Upper lobe of right lung (tissue), 1 donor: ENCODE results near the gene APBA2. TPM values are rescaled to one million over a fixed set of nuclear protein-coding genes. Genes with fewer than 3 reads are reported as not detected.
A peak's percentile ranks its signal among the peaks of the same experiment; 100 is the strongest.

Source experiments
- ATAC-seq: fragments of 200-7000 bp; cut with Tn5 transposase; one replicate; pipeline ENCODE4 v1.9.1; 2020; ENCODE audit warnings: mild to moderate bottlenecking, moderate library complexity
- DNase-seq: peaks from one replicate; pipeline ENCODE4 v3.0.0-alpha.2; 2020
- H3K27ac ChIP-seq: fragments of 200-600 bp; one replicate; pipeline ENCODE4 v1.8.0; 2022
- H3K27me3 ChIP-seq: fragments of 200-600 bp; one replicate; pipeline ENCODE4 v1.8.0; 2022; ENCODE audit warnings: mild to moderate bottlenecking
- H3K36me3 ChIP-seq: fragments of 200-600 bp; one replicate; pipeline ENCODE4 v1.8.0; 2022
- H3K4me1 ChIP-seq: fragments of 200-600 bp; one replicate; pipeline ENCODE4 v1.8.0; 2022
- H3K4me3 ChIP-seq: fragments of 200-600 bp; one replicate; pipeline ENCODE4 v1.8.0; 2022; ENCODE audit warnings: mild to moderate bottlenecking
- H3K9me3 ChIP-seq: fragments of 200-600 bp; one replicate; pipeline ENCODE4 v1.8.0; 2022
- intact Hi-C: fragments of 100-400 bp; cut with DNase I; formaldehyde crosslinking; loops from one replicate; pipeline ENCODE4 v1.11.0; 2022
- total RNA-seq: library from RNA; stranded (reverse); fragmentation: NEBNext Ultra II Directional; extraction: Animal tissue kit (Norgen Biotek cat#: 25700); gene quantifications from one replicate; pipeline ENCODE4 v1.2.1, GENCODE V29; 2021
- TF ChIP-seq, protein P1 (sequence below): fragments of 200-600 bp; IDR thresholded peaks from one replicate; pipeline ENCODE4 v1.8.0; 2022; ENCODE audit warnings: antibody characterized with exemption
- donor health status: DM: no; HTN: yes; CAD: no; lungs with severe emphysema.

Gene APBA2
- total RNA-seq, 1 donor from 2014 or later = 4.2 TPM

DNA sequence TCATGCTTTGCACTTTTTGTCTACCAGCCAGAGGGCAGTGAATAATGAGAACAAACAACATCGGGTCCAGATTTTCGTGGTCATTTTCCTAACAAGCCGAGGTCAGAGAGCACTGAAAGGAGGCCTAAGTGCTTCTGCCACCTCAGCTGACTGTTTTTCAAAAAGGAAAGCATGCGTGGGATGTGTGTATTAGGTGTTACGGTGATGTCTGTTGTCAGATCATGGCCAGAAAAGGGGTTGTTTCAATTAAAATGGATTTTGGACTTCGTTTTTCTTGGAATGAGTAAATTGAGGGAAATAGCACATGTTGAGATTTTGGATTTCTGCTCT lies 99.5 kb downstream of the APBA2 start:
- H3K36me3 ChIP-seq = no peaks in the 10 kb centered on the region
- TF ChIP-seq, protein P1, sequence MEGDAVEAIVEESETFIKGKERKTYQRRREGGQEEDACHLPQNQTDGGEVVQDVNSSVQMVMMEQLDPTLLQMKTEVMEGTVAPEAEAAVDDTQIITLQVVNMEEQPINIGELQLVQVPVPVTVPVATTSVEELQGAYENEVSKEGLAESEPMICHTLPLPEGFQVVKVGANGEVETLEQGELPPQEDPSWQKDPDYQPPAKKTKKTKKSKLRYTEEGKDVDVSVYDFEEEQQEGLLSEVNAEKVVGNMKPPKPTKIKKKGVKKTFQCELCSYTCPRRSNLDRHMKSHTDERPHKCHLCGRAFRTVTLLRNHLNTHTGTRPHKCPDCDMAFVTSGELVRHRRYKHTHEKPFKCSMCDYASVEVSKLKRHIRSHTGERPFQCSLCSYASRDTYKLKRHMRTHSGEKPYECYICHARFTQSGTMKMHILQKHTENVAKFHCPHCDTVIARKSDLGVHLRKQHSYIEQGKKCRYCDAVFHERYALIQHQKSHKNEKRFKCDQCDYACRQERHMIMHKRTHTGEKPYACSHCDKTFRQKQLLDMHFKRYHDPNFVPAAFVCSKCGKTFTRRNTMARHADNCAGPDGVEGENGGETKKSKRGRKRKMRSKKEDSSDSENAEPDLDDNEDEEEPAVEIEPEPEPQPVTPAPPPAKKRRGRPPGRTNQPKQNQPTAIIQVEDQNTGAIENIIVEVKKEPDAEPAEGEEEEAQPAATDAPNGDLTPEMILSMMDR = no peak
- no peak overlapping the region for H3K4me3 ChIP-seq
- H3K27ac ChIP-seq = no peak overlapping the region
- H3K9me3 ChIP-seq = no peaks in the 10 kb centered on the region
- H3K4me1 ChIP-seq = peaks cover 5% of the 10 kb centered on the region
- H3K27me3 ChIP-seq = no peaks in the 10 kb centered on the region
- ATAC-seq (no peak), DNase-seq (no peak)
- intact Hi-C loops = no loop called here

GRCh38 chr15:28985691-28986090 lies 99.9 kb downstream of the APBA2 start:
- intact Hi-C loops = no loop called here
- ATAC-seq = no peak
- H3K9me3 ChIP-seq = no peaks in the 10 kb centered on the region
- no peak overlapping the region for H3K4me3 ChIP-seq
- TF ChIP-seq, protein P1 = no peak
- H3K27me3 ChIP-seq = no peaks in the 10 kb centered on the region
- no peaks in the 10 kb centered on the region for H3K36me3 ChIP-seq
- H3K27ac ChIP-seq = no peak overlapping the region
- DNase-seq = no peak
- H3K4me1 ChIP-seq = peaks cover 5% of the 10 kb centered on the region

DNA sequence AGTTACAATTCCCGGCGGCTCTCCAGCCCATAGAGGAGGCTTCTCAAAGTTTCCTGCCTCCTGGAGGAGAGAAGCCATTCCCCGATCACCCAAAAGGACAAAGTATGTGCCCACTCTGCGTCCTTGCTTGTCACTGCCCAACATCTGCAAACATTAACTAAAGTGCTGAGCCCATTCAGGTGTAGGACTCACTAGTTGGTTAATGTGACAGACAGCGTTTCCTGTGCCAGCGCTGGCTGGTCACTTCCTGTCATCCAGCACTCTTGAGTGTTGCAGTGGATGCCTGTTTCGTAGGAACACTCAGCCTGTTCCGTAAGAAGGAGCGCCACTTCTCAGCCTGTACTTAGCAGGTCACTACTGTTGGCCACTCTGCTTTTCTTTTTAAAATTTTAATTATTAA lies 100.3 kb downstream of the APBA2 start:
- ATAC-seq (no peak), DNase-seq (peak; percentile 54)
- Histone ChIP-seq H3K9me3 (no peaks in the 10 kb centered on the region), H3K36me3 (no peaks in the 10 kb centered on the region), H3K4me1 (peaks cover 5% of the 10 kb centered on the region), H3K27ac (no peak overlapping the region), H3K4me3 (no peak overlapping the region), H3K27me3 (no peaks in the 10 kb centered on the region)
- intact Hi-C loops = no loop called here
- TF ChIP-seq, protein P1 = no peak

DNA sequence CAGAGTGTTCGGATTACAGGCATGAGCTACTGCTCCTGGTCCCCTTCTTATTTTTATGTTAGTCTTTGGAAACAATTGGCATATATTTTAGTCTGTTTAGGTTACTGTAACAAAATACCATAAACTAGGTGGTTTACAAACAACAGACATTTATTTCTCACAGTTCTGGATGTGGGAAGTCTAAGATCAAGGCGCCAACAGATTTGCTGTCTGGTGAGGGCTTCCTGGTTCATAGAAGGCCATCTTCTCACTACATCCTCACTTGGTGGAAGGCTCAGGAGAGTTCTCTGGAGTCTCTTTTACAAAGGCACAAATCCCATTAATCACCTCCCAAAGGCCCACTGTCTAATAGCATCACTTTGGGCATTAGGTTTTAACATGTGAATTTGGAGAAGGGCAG lies 101.0 kb downstream of the APBA2 start:
- H3K36me3 ChIP-seq = no peaks in the 10 kb centered on the region
- DNase-seq = no peak
- peaks cover 5% of the 10 kb centered on the region for H3K4me1 ChIP-seq
- intact Hi-C loops = no loop called here
- TF ChIP-seq, protein P1 = no peak
- no peak for ATAC-seq
- no peak overlapping the region for H3K4me3 ChIP-seq
- H3K9me3 ChIP-seq = no peaks in the 10 kb centered on the region
- no peaks in the 10 kb centered on the region for H3K27me3 ChIP-seq
- no peak overlapping the region for H3K27ac ChIP-seq

- ATAC-seq (no peak), DNase-seq (no peak)
- Histone ChIP-seq H3K9me3 (no peaks in the 10 kb centered on the region), H3K4me1 (peaks cover 5% of the 10 kb centered on the region), H3K36me3 (no peaks in the 10 kb centered on the region), H3K4me3 (no peak overlapping the region), H3K27me3 (no peaks in the 10 kb centered on the region), H3K27ac (no peak overlapping the region)
- TF ChIP-seq, protein P1 = no peak
- intact Hi-C loops = no loop called here
Measured at GRCh38 chr15:28987337-28987736, 101.6 kb downstream of the APBA2 start.

DNA sequence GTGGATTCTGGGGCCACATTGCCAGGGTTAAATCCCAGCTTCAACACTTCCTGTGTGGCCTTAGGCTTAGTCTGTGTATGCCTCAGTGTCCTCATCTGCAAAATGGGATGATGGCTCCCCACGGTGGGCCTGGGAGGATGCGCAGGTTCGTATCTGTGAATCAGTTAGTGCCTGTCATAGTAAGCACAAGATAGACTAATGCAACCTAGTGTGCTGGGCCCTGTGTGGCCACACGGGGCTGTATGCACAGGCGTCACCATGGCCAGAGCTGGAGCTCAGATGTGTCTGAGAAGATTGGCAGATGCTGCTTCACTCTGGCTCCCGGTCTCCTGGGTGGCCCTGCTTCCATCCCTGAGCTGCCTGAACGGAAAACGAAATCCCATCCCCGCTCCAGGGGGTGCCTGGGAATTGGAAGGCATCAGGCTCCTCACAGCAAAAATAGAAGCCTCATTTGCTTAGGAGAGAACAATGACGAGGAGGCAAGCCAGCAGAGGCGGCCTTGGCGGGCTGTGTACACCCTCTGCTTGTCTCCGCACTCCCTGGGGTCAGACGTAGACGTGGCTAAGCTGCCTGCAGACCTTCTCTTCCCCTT lies 103.6 kb downstream of the APBA2 start:
- intact Hi-C loops = no loop called here

More for the DNA sequence above, 103.6 kb downstream of the APBA2 start:
- H3K4me3 ChIP-seq = no peak overlapping the region
- no peaks in the 10 kb centered on the region for H3K27me3 ChIP-seq
- DNase-seq (peak; percentile 45), ATAC-seq (no peak)
- no peaks in the 10 kb centered on the region for H3K36me3 ChIP-seq
- H3K9me3 ChIP-seq = no peaks in the 10 kb centered on the region
- TF ChIP-seq, protein P1 = no peak
- H3K4me1 ChIP-seq = peaks cover 5% of the 10 kb centered on the region
- no peak overlapping the region for H3K27ac ChIP-seq
